HG03103 (cell line): ENCODE data around the gene FHIT.

ENCODE experiments used
- ATAC-seq: cut with Tn5 transposase; IDR thresholded peaks from one replicate; pipeline ENCODE4 v1.9.1; 2021; ENCODE audit warnings: low read depth; ENCODE audit not compliant: unreplicated experiment

FHIT gene

GRCh38 chr3:61173676-61174075 is 77.6 kb downstream of the FHIT start:
- ATAC-seq: peak; percentile 47

- ATAC-seq: no peak
Measured at GRCh38 chr3:61172684-61173083, 78.6 kb downstream of the FHIT start.

- ATAC-seq: no peak
Measured at GRCh38 chr3:61172203-61172602, 79.0 kb downstream of the FHIT start.

- ATAC-seq: no peak
Measured at GRCh38 chr3:61169621-61170251, 81.5 kb downstream of the FHIT start.

- ATAC-seq: no peak
Measured at GRCh38 chr3:61168286-61168685, 83.0 kb downstream of the FHIT start.

GRCh38 chr3:61162965-61163364 is 88.3 kb downstream of the FHIT start:
- ATAC-seq: no peak

- ATAC-seq: no peak
Measured at GRCh38 chr3:61158667-61159066, 92.6 kb downstream of the FHIT start.

GRCh38 chr3:61158216-61158615 is 93.0 kb downstream of the FHIT start:
- ATAC-seq: no peak

GRCh38 chr3:61157414-61157813 is 93.8 kb downstream of the FHIT start:
- peak; percentile 71 for ATAC-seq

- no peak for ATAC-seq
Measured at GRCh38 chr3:61155701-61156292, 95.5 kb downstream of the FHIT start.

- no peak for ATAC-seq
Measured at GRCh38 chr3:61154457-61155198, 96.6 kb downstream of the FHIT start.

GRCh38 chr3:61152071-61152470 is 99.2 kb downstream of the FHIT start:
- ATAC-seq: no peak

GRCh38 chr3:61149236-61149635 is 102.0 kb downstream of the FHIT start:
- ATAC-seq: no peak

GRCh38 chr3:61146010-61146890 is 105.0 kb downstream of the FHIT start:
- ATAC-seq: no peak

- ATAC-seq: no peak
Measured at GRCh38 chr3:61141697-61142096, 109.6 kb downstream of the FHIT start.

GRCh38 chr3:61141227-61141626 is 110.0 kb downstream of the FHIT start:
- ATAC-seq: no peak

GRCh38 chr3:61139686-61140085 is 111.6 kb downstream of the FHIT start:
- no peak for ATAC-seq

GRCh38 chr3:61138401-61138800 is 112.9 kb downstream of the FHIT start:
- no peak for ATAC-seq

- no peak for ATAC-seq
Measured at GRCh38 chr3:61136191-61136590, 115.1 kb downstream of the FHIT start.

- ATAC-seq: no peak
Measured at GRCh38 chr3:61134532-61134931, 116.7 kb downstream of the FHIT start.

- peak; percentile 61 for ATAC-seq
Measured at GRCh38 chr3:61132062-61132461, 119.2 kb downstream of the FHIT start.
